ENCODE measurements around the gene OSBPL2. TPM values are rescaled to one million over a fixed set of nuclear protein-coding genes. Genes with fewer than 3 reads are reported as not detected.

Gene OSBPL2
- total RNA-seq, 1 experiment from 2014 or later: 49.5 TPM

- Mint-ChIP-seq H3K4me1 (no peaks in the 10 kb centered on the region), H3K27me3 (ENCODE audit: low read depth) (no peaks in the 10 kb centered on the region), H3K4me3 (no peak overlapping the region), H3K36me3 (peaks cover 51% of the 10 kb centered on the region), H3K27ac (no peak overlapping the region), H3K9me3 (no peaks in the 10 kb centered on the region)
- ATAC-seq (no peak), DNase-seq (ENCODE audit: low spot score) (no peak)
- ChIA-PET POLR2A (no interaction called here), CTCF (interaction anchor here (0.8 kb wide), 1 partner anchor 105 kb away, joined by 3 read pairs; no protein-coding TSS in a partner anchor)
- no peak for TF ChIP-seq MXD4 (CRISPR knock-in tag; IDR thresholded peaks at IDR 0.05; ENCODE audit: borderline replicate concordance)
- no peak for TF ChIP-seq SP1 (CRISPR knock-in tag; conservative IDR thresholded peaks at IDR 0.05)
- TF ChIP-seq NR2C2 (CRISPR knock-in tag; IDR thresholded peaks at IDR 0.05): no peak
- TF ChIP-seq ETV6 (CRISPR knock-in tag; IDR thresholded peaks at IDR 0.05): no peak
- no peak for TF ChIP-seq FOXJ3 (CRISPR knock-in tag; IDR thresholded peaks at IDR 0.05; ENCODE audit: borderline replicate concordance)
- no peak for TF ChIP-seq KAT7 (CRISPR knock-in tag; IDR thresholded peaks at IDR 0.05; ENCODE audit: borderline replicate concordance)
- no peak for TF ChIP-seq ZBTB43 (CRISPR knock-in tag; IDR thresholded peaks at IDR 0.05)
- TF ChIP-seq ESRRA (CRISPR knock-in tag; IDR thresholded peaks at IDR 0.05; ENCODE audit: borderline replicate concordance): no peak
- no peak for TF ChIP-seq ELF4 (CRISPR knock-in tag; IDR thresholded peaks at IDR 0.05; ENCODE audit: low read depth)
- no peak for TF ChIP-seq TEAD1 (CRISPR knock-in tag; IDR thresholded peaks at IDR 0.05)
- no peak for TF ChIP-seq ZNF416 (CRISPR knock-in tag; IDR thresholded peaks at IDR 0.05)
- TF ChIP-seq NR1H2 (CRISPR knock-in tag; IDR thresholded peaks at IDR 0.05): no peak
- TF ChIP-seq ATF1 (CRISPR knock-in tag; IDR thresholded peaks at IDR 0.05): no peak
- TF ChIP-seq CTCF (IDR thresholded peaks at IDR 0.05): no peak
- no peak for TF ChIP-seq RELA (CRISPR knock-in tag; IDR thresholded peaks at IDR 0.05; ENCODE audit: borderline replicate concordance)
- no peak for TF ChIP-seq ZSCAN18 (CRISPR knock-in tag; IDR thresholded peaks at IDR 0.05)
- TF ChIP-seq HMGXB4 (CRISPR knock-in tag; IDR thresholded peaks at IDR 0.05): no peak
These were observed 38.9 kb downstream of the OSBPL2 start for GRCh38 chr20:62277253-62277652.

- ChIA-PET POLR2A (no interaction called here), CTCF (no interaction called here)
- H3K4me3 Mint-ChIP-seq: no peak overlapping the region
- no peaks in the 10 kb centered on the region for H3K4me1 Mint-ChIP-seq
- peaks cover 46% of the 10 kb centered on the region for H3K36me3 Mint-ChIP-seq
- ATAC-seq (no peak), DNase-seq (ENCODE audit: low spot score) (no peak)
- no peaks in the 10 kb centered on the region for H3K9me3 Mint-ChIP-seq
- H3K27me3 Mint-ChIP-seq (ENCODE audit: low read depth): no peaks in the 10 kb centered on the region
- TF ChIP-seq PRRX2 (CRISPR knock-in tag; IDR thresholded peaks at IDR 0.05) (no peak), ESRRA (CRISPR knock-in tag; IDR thresholded peaks at IDR 0.05; ENCODE audit: borderline replicate concordance) (no peak), MYBL2 (CRISPR knock-in tag; IDR thresholded peaks at IDR 0.05) (no peak), ZNF263 (CRISPR knock-in tag; IDR thresholded peaks at IDR 0.05; ENCODE audit: low read depth) (no peak), AFF4 (CRISPR knock-in tag; IDR thresholded peaks at IDR 0.05; ENCODE audit: borderline replicate concordance) (no peak), ZNF671 (CRISPR knock-in tag; IDR thresholded peaks at IDR 0.05) (no peak), CREM (CRISPR knock-in tag; IDR thresholded peaks at IDR 0.05) (no peak), ZNF232 (CRISPR knock-in tag; IDR thresholded peaks at IDR 0.05) (no peak), ZMAT4 (CRISPR knock-in tag; IDR thresholded peaks at IDR 0.05) (no peak)
- no peak overlapping the region for H3K27ac Mint-ChIP-seq
These were observed 42.0 kb downstream of the OSBPL2 start for GRCh38 chr20:62280303-62280702.

Data from WTC11 (cell line).